T-cell (primary cell): ENCODE measurements around the gene DYNC2H1. TPM values are rescaled to one million over a fixed set of nuclear protein-coding genes. Genes with fewer than 3 reads are reported as not detected.

ENCODE experiments used
- ATAC-seq, 4 experiments: fragments of 200-7000 bp in 3 of 4; fragments of 150-1000 bp in 1 of 4; cut with Tn5 transposase; replicated peaks in 1 of 4; 1 replicate in 3 of 4; 2 replicates in 1 of 4; pipeline ENCODE4 v1.10.0; 2021; ENCODE audit warnings: moderate library complexity in 3 of 4, mild to moderate bottlenecking in 2 of 4, moderate number of reproducible peaks in 1 of 4
- CTCF ChIA-PET, 2 donors: fragments of 300-600 bp; sonication (Branson Sonifier 250); formaldehyde crosslinking; loops; one replicate each; lab custom pipeline; 2022; ENCODE audit warnings: antibody characterized with exemption in 2 of 2; lab: Charles Lee
- POLR2A ChIA-PET, 2 donors: fragments of 300-600 bp; sonication (Branson Sonifier 250); formaldehyde crosslinking; loops; one replicate each; lab custom pipeline; 2022; ENCODE audit warnings: antibody characterized with exemption in 2 of 2; lab: Charles Lee
- DNase-seq, 35 experiments: peaks; one replicate each; pipeline versions ENCODE4 v3.0.0 to v3.0.0-alpha.2; 2013 to 2023
- H3K27ac ChIP-seq: one replicate; pipeline ENCODE4 v1.5.1; 2013; ENCODE audit warnings: low read length
- H3K27me3 ChIP-seq, 2 experiments: replicated peaks in 1 of 2; 1 replicate in 1 of 2; 2 replicates in 1 of 2; pipeline versions ENCODE4 v1.6.1 to v1.7.0; 2013; ENCODE audit warnings: low read length in 1 of 2, mixed read lengths in 1 of 2; ENCODE audit not compliant: control insufficient read depth in 2 of 2, insufficient read depth in 2 of 2; ENCODE audit errors: extremely low read depth in 1 of 2
- H3K36me3 ChIP-seq, 2 donors: 1 replicate in 1 of 2; 2 replicates in 1 of 2; pipeline versions ENCODE4 v1.6.1 to v1.7.0; 2013; ENCODE audit warnings: low read length in 1 of 2; ENCODE audit not compliant: control insufficient read depth in 2 of 2, insufficient read depth in 1 of 2; ENCODE audit errors: extremely low read depth in 1 of 2
- H3K4me1 ChIP-seq, 2 experiments: 1 replicate in 1 of 2; 2 replicates in 1 of 2; pipeline versions ENCODE4 v1.6.1 to v1.7.0; 2013; ENCODE audit warnings: low read length in 2 of 2, mixed read lengths in 1 of 2; ENCODE audit not compliant: insufficient read depth in 2 of 2, control insufficient read depth in 1 of 2; ENCODE audit errors: extremely low read depth in 1 of 2
- H3K4me3 ChIP-seq, 2 donors: 1 replicate in 1 of 2; 2 replicates in 1 of 2; pipeline versions ENCODE4 v1.5.1 to v1.7.0; 2013; ENCODE audit warnings: mild to moderate bottlenecking in 2 of 2, low read length in 1 of 2, moderate library complexity in 1 of 2; ENCODE audit not compliant: control insufficient read depth in 1 of 2; ENCODE audit errors: extremely low read depth in 1 of 2
- H3K9me3 ChIP-seq: 2 replicates; pipeline ENCODE4 v1.7.0; 2013
- H3K27ac Mint-ChIP-seq, 2 donors: one replicate each; pipeline ENCODE4 v1.8.0; 2020 to 2021; ENCODE audit warnings: mild to moderate bottlenecking in 2 of 2, mixed read lengths in 2 of 2
- H3K27me3 Mint-ChIP-seq, 2 donors: one replicate each; pipeline ENCODE4 v1.8.0; 2021 to 2022; ENCODE audit warnings: mixed read lengths in 2 of 2
- H3K36me3 Mint-ChIP-seq: one replicate; pipeline ENCODE4 v1.8.0; 2021; ENCODE audit warnings: mixed read lengths
- H3K4me1 Mint-ChIP-seq, 3 donors: one replicate each; pipeline ENCODE4 v1.8.0; 2020 to 2022; ENCODE audit warnings: mixed read lengths in 3 of 3, mild to moderate bottlenecking in 1 of 3
- H3K4me3 Mint-ChIP-seq, 3 donors: one replicate each; pipeline ENCODE4 v1.8.0; 2020 to 2022; ENCODE audit warnings: mild to moderate bottlenecking in 3 of 3, mixed read lengths in 3 of 3, moderate library complexity in 3 of 3
- H3K9me3 Mint-ChIP-seq, 3 donors: one replicate each; pipeline ENCODE4 v1.8.0; 2020 to 2022; ENCODE audit warnings: mixed read lengths in 3 of 3
- WGBS: methylation state at CpG from one replicate; pipeline ENCODE4 v1.1.5; 2013; ENCODE audit warnings: missing lambda C conversion rate; ENCODE audit not compliant: insufficient coverage; 5-methylcytosine and 5-hydroxymethylcytosine counted together
- total RNA-seq, 35 experiments: library from RNA in 6 of 35; stranded (reverse) in 6 of 35; fragments of 120-200 nt in 1 of 35; gene quantifications; one replicate each; pipeline versions ENCODE4 v1.2.1 to v1.2.4 and lab custom pipeline; 2013 to 2026

DYNC2H1 gene
- total RNA-seq, 5 donors from 2014 or later (not counting 1 experiment from before 2014, with no cell fraction given), result 2.6 to 4.4 (median 3.2) TPM

- no peak for ATAC-seq
- H3K27ac Mint-ChIP-seq, result no peak overlapping the region
- H3K9me3 Mint-ChIP-seq, result peaks cover 4 to 17% (median 11%) of the 10 kb centered on the region in 3 donors
- H3K4me1 ChIP-seq, result no peaks in the 10 kb centered on the region
- H3K4me1 Mint-ChIP-seq, result peaks cover 0 to 4% (median 4%) of the 10 kb centered on the region in 3 donors
- no peaks in the 10 kb centered on the region for H3K36me3 Mint-ChIP-seq
- no peaks in the 10 kb centered on the region for H3K36me3 ChIP-seq
- H3K27ac ChIP-seq, result no peak overlapping the region
- no peak for DNase-seq
- ChIA-PET POLR2A (no interaction called here), CTCF (no interaction called here)
- no peaks in the 10 kb centered on the region for H3K27me3 Mint-ChIP-seq
- H3K27me3 ChIP-seq, result no peaks in the 10 kb centered on the region
- H3K9me3 ChIP-seq, result no peaks in the 10 kb centered on the region
- no peak overlapping the region for H3K4me3 Mint-ChIP-seq
- WGBS, result no CpG with 5 or more reads among the region's 3 CpGs
- no peak overlapping the region for H3K4me3 ChIP-seq
Measured at GRCh38 chr11:103380031-103380430, 270.8 kb downstream of the DYNC2H1 start.

- DNase-seq, result no peak
- Mint-ChIP-seq H3K9me3 (peaks cover 0 to 7% (median 3%) of the 10 kb centered on the region in 3 donors), H3K36me3 (no peaks in the 10 kb centered on the region), H3K27ac (no peak overlapping the region), H3K27me3 (no peaks in the 10 kb centered on the region), H3K4me1 (peaks cover 0 to 7% (median 4%) of the 10 kb centered on the region in 3 donors), H3K4me3 (no peak overlapping the region)
- no peaks in the 10 kb centered on the region for H3K4me1 ChIP-seq
- H3K27me3 ChIP-seq, result no peaks in the 10 kb centered on the region
- H3K27ac ChIP-seq, result no peak overlapping the region
- no peaks in the 10 kb centered on the region for H3K36me3 ChIP-seq
- H3K4me3 ChIP-seq, result no peak overlapping the region
- ATAC-seq, result no peak
- POLR2A ChIA-PET, result no interaction called here
- CTCF ChIA-PET, result no interaction called here
- H3K9me3 ChIP-seq, result no peaks in the 10 kb centered on the region
Measured at GRCh38 chr11:103384652-103385051, 275.4 kb downstream of the DYNC2H1 start.

- Histone ChIP-seq H3K27me3 (no peaks in the 10 kb centered on the region), H3K9me3 (no peaks in the 10 kb centered on the region), H3K36me3 (no peaks in the 10 kb centered on the region), H3K4me1 (no peaks in the 10 kb centered on the region), H3K27ac (no peak overlapping the region), H3K4me3 (no peak overlapping the region)
- CTCF ChIA-PET, result interaction anchor here in 1 of 2 donors (0.9 kb wide), 1 partner anchor 10 kb away, joined by 3 read pairs; no protein-coding TSS in a partner anchor
- no peaks in the 10 kb centered on the region for H3K27me3 Mint-ChIP-seq
- ATAC-seq (no peak), DNase-seq (no peak)
- H3K4me3 Mint-ChIP-seq, result no peak overlapping the region
- no peaks in the 10 kb centered on the region for H3K4me1 Mint-ChIP-seq
- peaks cover 3 to 13% (median 8%) of the 10 kb centered on the region in 3 donors for H3K9me3 Mint-ChIP-seq
- no peak overlapping the region for H3K27ac Mint-ChIP-seq
- POLR2A ChIA-PET, result no interaction called here
- WGBS, result no CpG with 5 or more reads among the region's 2 CpGs
- H3K36me3 Mint-ChIP-seq, result peaks cover 4% of the 10 kb centered on the region
Measured at GRCh38 chr11:103395612-103396011, 286.4 kb downstream of the DYNC2H1 start.

- Mint-ChIP-seq H3K9me3 (peaks cover 2 to 14% (median 12%) of the 10 kb centered on the region in 3 donors), H3K27me3 (no peaks in the 10 kb centered on the region), H3K4me1 (no peaks in the 10 kb centered on the region), H3K4me3 (no peak overlapping the region), H3K36me3 (peaks cover 7% of the 10 kb centered on the region), H3K27ac (no peak overlapping the region)
- ChIA-PET CTCF (interaction anchor here in 1 of 2 donors (0.9 kb wide), 1 partner anchor 10 kb away, joined by 3 read pairs; no protein-coding TSS in a partner anchor), POLR2A (no interaction called here)
- H3K4me1 ChIP-seq, result no peaks in the 10 kb centered on the region
- no peaks in the 10 kb centered on the region for H3K36me3 ChIP-seq
- WGBS, result 80% methylated on average over 2 of the region's 2 CpGs
- ATAC-seq, result no peak
- no peak for DNase-seq
- no peaks in the 10 kb centered on the region for H3K27me3 ChIP-seq
- no peak overlapping the region for H3K4me3 ChIP-seq
- no peak overlapping the region for H3K27ac ChIP-seq
- no peaks in the 10 kb centered on the region for H3K9me3 ChIP-seq
Measured at GRCh38 chr11:103396237-103396636, 287.0 kb downstream of the DYNC2H1 start.

- ATAC-seq (no peak), DNase-seq (no peak)
- Histone ChIP-seq H3K4me1 (no peaks in the 10 kb centered on the region), H3K36me3 (no peaks in the 10 kb centered on the region), H3K27ac (no peak overlapping the region), H3K9me3 (no peaks in the 10 kb centered on the region), H3K27me3 (no peaks in the 10 kb centered on the region), H3K4me3 (no peak overlapping the region)
- Mint-ChIP-seq H3K27ac (no peak overlapping the region), H3K27me3 (no peaks in the 10 kb centered on the region), H3K4me1 (no peaks in the 10 kb centered on the region), H3K4me3 (no peak overlapping the region), H3K9me3 (peaks cover 4 to 16% (median 13%) of the 10 kb centered on the region in 3 donors), H3K36me3 (peaks cover 7% of the 10 kb centered on the region)
- CTCF ChIA-PET, result no interaction called here
- POLR2A ChIA-PET, result no interaction called here
- no CpG with 5 or more reads among the region's 2 CpGs for WGBS
Measured at GRCh38 chr11:103397369-103397768, 288.1 kb downstream of the DYNC2H1 start.

- peaks cover 4 to 12% (median 11%) of the 10 kb centered on the region in 3 donors for H3K9me3 Mint-ChIP-seq
- Histone ChIP-seq H3K27ac (no peak overlapping the region), H3K9me3 (no peaks in the 10 kb centered on the region), H3K27me3 (no peaks in the 10 kb centered on the region), H3K4me3 (no peak overlapping the region), H3K36me3 (no peaks in the 10 kb centered on the region), H3K4me1 (no peaks in the 10 kb centered on the region)
- no peak overlapping the region for H3K27ac Mint-ChIP-seq
- ATAC-seq, result no peak
- H3K27me3 Mint-ChIP-seq, result no peaks in the 10 kb centered on the region
- ChIA-PET CTCF (no interaction called here), POLR2A (interaction anchor here in 1 of 2 donors (0.5 kb wide), 1 partner anchor 309 kb away, joined by 3 read pairs; no protein-coding TSS in a partner anchor)
- WGBS, result no CpG with 5 or more reads among the region's 6 CpGs
- no peak overlapping the region for H3K4me3 Mint-ChIP-seq
- no peaks in the 10 kb centered on the region for H3K4me1 Mint-ChIP-seq
- H3K36me3 Mint-ChIP-seq, result peaks cover 7% of the 10 kb centered on the region
- DNase-seq, result no peak
Measured at GRCh38 chr11:103398829-103399228, 289.6 kb downstream of the DYNC2H1 start.

- H3K4me3 ChIP-seq, result no peak overlapping the region
- H3K4me3 Mint-ChIP-seq, result no peak overlapping the region
- CTCF ChIA-PET, result no interaction called here
- H3K9me3 ChIP-seq, result no peaks in the 10 kb centered on the region
- H3K9me3 Mint-ChIP-seq, result peaks cover under 1 to 4% (median under 1%) of the 10 kb centered on the region in 3 donors
- no peaks in the 10 kb centered on the region for H3K27me3 Mint-ChIP-seq
- DNase-seq (no peak), ATAC-seq (no peak)
- POLR2A ChIA-PET, result no interaction called here
- WGBS, result 82% methylated on average over 1 of the region's 3 CpGs
- H3K36me3 ChIP-seq, result no peaks in the 10 kb centered on the region
- no peaks in the 10 kb centered on the region for H3K4me1 ChIP-seq
- no peak overlapping the region for H3K27ac Mint-ChIP-seq
- no peaks in the 10 kb centered on the region for H3K36me3 Mint-ChIP-seq
- H3K27me3 ChIP-seq, result no peaks in the 10 kb centered on the region
- no peak overlapping the region for H3K27ac ChIP-seq
- no peaks in the 10 kb centered on the region for H3K4me1 Mint-ChIP-seq
Measured at GRCh38 chr11:103406357-103406756, 297.1 kb downstream of the DYNC2H1 start.
